ENCODE data around the gene KRI1.

- TF ChIP-seq CTCF (IDR thresholded peaks at IDR 0.05), result no peak
- TF ChIP-seq POLR2A (IDR thresholded peaks at IDR 0.05), result no peak
Observed at GRCh38 chr19:10508036-10508435, 57.8 kb downstream of the KRI1 start.
